Measurements from ENCODE around the gene PIEZO1. TPM values are rescaled to one million over a fixed set of nuclear protein-coding genes. Genes with fewer than 3 reads are reported as not detected.
"Not testable (repeated sequence)": the region's sequence is repeated elsewhere in the genome, so short reads cannot be mapped to it uniquely, and the experiment has no call there.

Gene PIEZO1
- total and polyA plus RNA-seq, 7 experiments from 2014 or later: 3.6 to 237 (median 111) TPM

DNA sequence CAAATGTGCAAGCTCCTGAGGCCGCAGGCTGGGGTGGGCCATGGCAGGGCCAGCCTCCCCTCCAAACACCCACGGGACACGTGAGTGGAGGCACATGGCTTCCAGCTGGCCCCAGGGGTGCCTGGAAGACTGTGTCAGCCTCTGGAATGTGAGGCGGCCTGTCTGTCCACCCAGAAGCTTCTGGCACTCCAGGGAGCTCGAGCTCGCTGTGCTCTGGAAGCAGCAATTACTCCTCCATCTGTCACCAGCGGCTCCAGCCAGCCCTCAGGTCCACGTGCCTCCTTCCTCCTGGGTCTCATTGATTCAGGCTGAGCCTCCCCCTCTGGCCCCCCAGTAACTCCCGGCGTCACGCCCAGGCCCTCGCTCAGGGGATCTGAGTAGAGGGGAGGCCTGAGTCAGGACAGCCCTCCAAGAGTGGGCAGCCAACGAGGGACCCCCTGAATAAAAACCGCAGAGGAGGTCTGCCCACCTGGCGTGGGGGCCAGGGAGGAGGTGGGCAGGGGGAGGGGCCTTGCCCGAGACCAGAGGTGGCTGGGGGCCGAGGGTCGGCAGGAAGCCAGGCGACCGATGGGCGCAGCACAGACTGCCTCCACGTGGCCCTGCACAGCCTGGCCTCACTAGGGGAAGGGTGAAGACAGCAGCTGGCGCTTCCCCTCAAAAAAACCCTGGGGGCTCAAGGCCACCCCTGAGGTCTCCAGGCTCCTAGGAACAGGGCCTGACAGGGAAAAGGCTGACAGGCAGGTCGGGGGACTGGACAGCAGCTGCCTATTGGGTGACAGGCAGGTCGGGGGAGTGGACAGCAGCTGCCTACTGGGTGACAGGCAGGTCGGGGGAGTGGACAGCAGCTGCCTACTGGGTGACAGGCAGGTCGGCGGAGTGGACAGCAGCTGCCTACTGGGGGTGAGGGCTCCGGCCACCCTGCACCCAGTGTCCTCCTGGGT, 11.9 kb downstream of the PIEZO1 start:
- Histone ChIP-seq H3K9me3 (ENCODE audit: control insufficient read depth in 2 of 3, low read length in 3 of 3) (no peaks in the 10 kb centered on the region), H3K27me3 (ENCODE audit: control insufficient read depth in 2 of 2, insufficient read depth in 2 of 2, low read length in 2 of 2) (no peaks in the 10 kb centered on the region), H3K4me1 (ENCODE audit: control insufficient read depth in 2 of 2, insufficient read depth in 2 of 2, low read length in 2 of 2) (peaks cover 15% of the 10 kb centered on the region in 2 donors), H3K27ac (ENCODE audit: low read depth, low read length) (no peak overlapping the region), H3K4me3 (ENCODE audit: low read length) (no peak overlapping the region), H3K36me3 (ENCODE audit: control insufficient read depth in 2 of 3, insufficient read depth in 3 of 3, low read length in 3 of 3) (no peaks in the 10 kb centered on the region)
- POLR2A ChIA-PET: interaction anchor here (2.9 kb wide), 1 partner anchor 8 kb away, joined by 13 read pairs; no protein-coding TSS in a partner anchor
- Mint-ChIP-seq H3K36me3 (no peaks in the 10 kb centered on the region), H3K27me3 (no peaks in the 10 kb centered on the region), H3K4me3 (no peak overlapping the region), H3K4me1 (peaks cover 5 to 32% (median 17%) of the 10 kb centered on the region in 7 donors), H3K27ac (peak overlapping the region in 1 of 9 donors; percentile 21), H3K9me3 (no peaks in the 10 kb centered on the region)
- intact Hi-C loops (cut with micrococcal nuclease): no loop called here
- DNase-seq (no peak), ATAC-seq (no peak)
- CTCF ChIA-PET: interaction anchor here (0.6 kb wide), 1 partner anchor 1115 kb away, joined by 3 read pairs; no protein-coding TSS in a partner anchor

DNA sequence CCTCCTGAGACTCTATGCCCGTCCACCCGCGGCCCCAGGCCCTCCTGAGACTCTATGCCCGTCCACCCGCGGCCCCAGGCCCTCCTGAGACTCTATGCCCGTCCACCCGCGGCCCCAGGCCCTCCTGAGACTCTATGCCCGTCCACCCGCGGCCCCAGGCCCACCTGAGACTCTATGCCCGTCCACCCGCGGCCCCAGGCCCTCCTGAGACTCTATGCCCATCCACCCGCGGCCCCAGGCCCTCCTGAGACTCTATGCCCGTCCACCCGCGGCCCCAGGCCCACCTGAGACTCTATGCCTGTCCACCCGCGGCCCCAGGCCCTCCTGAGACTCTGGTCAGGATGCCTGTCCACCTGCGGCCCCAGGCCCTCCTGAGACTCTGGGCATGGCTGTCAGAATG, 13.2 kb downstream of the PIEZO1 start:
- H3K27ac ChIP-seq (ENCODE audit: low read depth, low read length); H3K27me3 ChIP-seq (ENCODE audit: control insufficient read depth in 2 of 2, insufficient read depth in 2 of 2, low read length in 2 of 2); DNase-seq; H3K4me3 ChIP-seq (ENCODE audit: low read length); ATAC-seq; H3K4me3 Mint-ChIP-seq; intact Hi-C loops (cut with micrococcal nuclease); H3K27ac Mint-ChIP-seq; H3K9me3 Mint-ChIP-seq; H3K36me3 ChIP-seq (ENCODE audit: control insufficient read depth in 2 of 3, insufficient read depth in 3 of 3, low read length in 3 of 3); H3K9me3 ChIP-seq (ENCODE audit: control insufficient read depth in 2 of 3, low read length in 3 of 3); H3K27me3 Mint-ChIP-seq; H3K36me3 Mint-ChIP-seq: not testable (repeated sequence)
- CTCF ChIA-PET: interaction anchor here (0.5 kb wide), 1 partner anchor 12 kb away, joined by 3 read pairs; no protein-coding TSS in a partner anchor
- H3K4me1 ChIP-seq (ENCODE audit: control insufficient read depth in 2 of 2, insufficient read depth in 2 of 2, low read length in 2 of 2): peaks cover 15 to 22% of the 10 kb centered on the region in 2 donors
- POLR2A ChIA-PET: interaction anchor here (2.9 kb wide), 1 partner anchor 9 kb away, joined by 13 read pairs; no protein-coding TSS in a partner anchor
- H3K4me1 Mint-ChIP-seq: peaks cover 10 to 36% (median 22%) of the 10 kb centered on the region in 7 donors

GRCh38 chr16:88771294-88771772, 13.7 kb downstream of the PIEZO1 start:
- CTCF ChIA-PET: interaction anchor here (0.5 kb wide), 2 partner anchors 12 to 1265 kb away, joined by 3 read pairs; no protein-coding TSS in a partner anchor
- peak overlapping the region in 6 of 10 donors; percentile 25 to 67 (median 42) for H3K4me3 Mint-ChIP-seq
- POLR2A ChIA-PET: interaction anchor here (2.9 kb wide), 1 partner anchor 10 kb away, joined by 13 read pairs; no protein-coding TSS in a partner anchor

GRCh38 chr16:88770461-88771293, 14.3 kb downstream of the PIEZO1 start:
- H3K4me1 Mint-ChIP-seq: peaks cover 10 to 38% (median 22%) of the 10 kb centered on the region in 7 donors
- no peaks in the 10 kb centered on the region for H3K27me3 ChIP-seq (ENCODE audit: control insufficient read depth in 2 of 2, insufficient read depth in 2 of 2, low read length in 2 of 2)
- H3K9me3 Mint-ChIP-seq: peaks cover 0 to 2% (median 0%) of the 10 kb centered on the region in 11 donors
- ATAC-seq (peak; percentile 73), DNase-seq (peak in 1 of 9 donors; percentile 43)
- intact Hi-C loops (cut with micrococcal nuclease): no loop called here
- no peaks in the 10 kb centered on the region for H3K9me3 ChIP-seq (ENCODE audit: control insufficient read depth in 2 of 3, low read length in 3 of 3)
- H3K27ac Mint-ChIP-seq: peak overlapping the region in 4 of 9 donors; percentile 17 to 57 (median 40)
- peak overlapping the region in 6 of 10 donors; percentile 25 to 67 (median 42) for H3K4me3 Mint-ChIP-seq
- H3K4me1 ChIP-seq (ENCODE audit: control insufficient read depth in 2 of 2, insufficient read depth in 2 of 2, low read length in 2 of 2): peaks cover 15 to 29% of the 10 kb centered on the region in 2 donors
- no peak overlapping the region for H3K27ac ChIP-seq (ENCODE audit: low read depth, low read length)
- H3K36me3 Mint-ChIP-seq: no peaks in the 10 kb centered on the region
- ChIA-PET POLR2A (interaction anchor here (0.6 to 2.9 kb wide), 2 partner anchors 10 to 24 kb away, joined by 3 to 13 read pairs; no protein-coding TSS in a partner anchor), CTCF (interaction anchor here (0.5 kb wide), 1 partner anchor 1264 kb away, joined by 3 read pairs; no protein-coding TSS in a partner anchor)
- no peaks in the 10 kb centered on the region for H3K27me3 Mint-ChIP-seq
- no peaks in the 10 kb centered on the region for H3K36me3 ChIP-seq (ENCODE audit: control insufficient read depth in 2 of 3, insufficient read depth in 3 of 3, low read length in 3 of 3)
- no peak overlapping the region for H3K4me3 ChIP-seq (ENCODE audit: low read length)

More at GRCh38 chr16:88771294-88771772, 13.7 kb downstream of the PIEZO1 start:
- Mint-ChIP-seq H3K36me3 (no peaks in the 10 kb centered on the region), H3K9me3 (peaks cover 0 to 2% (median 0%) of the 10 kb centered on the region in 11 donors), H3K4me1 (peaks cover 10 to 38% (median 22%) of the 10 kb centered on the region in 7 donors), H3K27ac (peak overlapping the region in 3 of 9 donors; percentile 25 to 57 (median 54)), H3K27me3 (no peaks in the 10 kb centered on the region)
- Histone ChIP-seq H3K27ac (ENCODE audit: low read depth, low read length) (no peak overlapping the region), H3K9me3 (ENCODE audit: control insufficient read depth in 2 of 3, low read length in 3 of 3) (no peaks in the 10 kb centered on the region), H3K4me3 (ENCODE audit: low read length) (no peak overlapping the region), H3K27me3 (ENCODE audit: control insufficient read depth in 2 of 2, insufficient read depth in 2 of 2, low read length in 2 of 2) (no peaks in the 10 kb centered on the region), H3K36me3 (ENCODE audit: control insufficient read depth in 2 of 3, insufficient read depth in 3 of 3, low read length in 3 of 3) (no peaks in the 10 kb centered on the region), H3K4me1 (ENCODE audit: control insufficient read depth in 2 of 2, insufficient read depth in 2 of 2, low read length in 2 of 2) (peaks cover 15 to 27% of the 10 kb centered on the region in 2 donors)
- ATAC-seq (no peak), DNase-seq (no peak)
- intact Hi-C loops (cut with micrococcal nuclease): no loop called here

DNA sequence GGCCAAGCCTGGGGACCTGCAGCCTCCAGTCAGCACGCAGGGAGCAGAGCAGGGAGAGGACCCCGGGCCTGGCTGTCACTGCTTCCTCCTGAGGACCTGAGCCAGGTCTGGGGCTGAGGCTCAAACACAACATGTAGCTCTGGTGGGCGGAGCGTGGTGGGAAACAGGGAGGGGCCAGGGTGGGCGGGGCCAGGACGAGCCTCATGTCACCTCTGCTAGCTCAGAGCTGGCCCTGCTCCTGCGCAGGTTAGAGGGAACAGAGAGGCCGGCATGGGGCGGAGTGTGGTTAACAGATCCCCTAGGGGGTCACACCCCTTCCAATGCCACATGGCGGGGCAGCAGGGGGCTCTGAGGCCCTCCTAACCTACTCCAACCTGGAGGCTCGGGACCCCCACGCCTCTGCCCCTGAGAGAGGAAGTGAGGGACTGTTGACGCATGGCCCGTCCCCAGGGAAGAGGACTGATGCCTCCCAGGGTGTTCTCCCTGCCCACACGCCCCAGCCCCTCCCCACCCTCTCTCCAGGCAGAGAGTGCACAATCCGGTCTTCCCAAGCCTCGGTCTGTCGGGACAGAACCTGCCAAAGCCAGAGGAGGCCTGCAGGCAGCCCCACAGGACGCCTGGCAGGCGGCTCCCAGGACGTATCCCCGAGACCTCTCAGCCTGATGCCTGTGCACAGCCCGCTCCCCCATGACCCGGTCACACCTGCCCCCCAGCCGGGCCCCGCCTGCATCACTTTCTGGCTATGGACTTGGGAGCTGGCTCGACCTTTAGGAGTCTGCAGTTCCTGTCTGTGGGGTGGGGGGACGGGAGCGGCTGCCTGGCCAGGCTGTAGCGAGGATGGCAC, 15.2 kb downstream of the PIEZO1 start:
- H3K4me3 Mint-ChIP-seq: no peak overlapping the region
- Histone ChIP-seq H3K4me3 (ENCODE audit: low read length) (no peak overlapping the region), H3K36me3 (ENCODE audit: control insufficient read depth in 2 of 3, insufficient read depth in 3 of 3, low read length in 3 of 3) (no peaks in the 10 kb centered on the region), H3K27me3 (ENCODE audit: control insufficient read depth in 2 of 2, insufficient read depth in 2 of 2, low read length in 2 of 2) (no peaks in the 10 kb centered on the region), H3K9me3 (ENCODE audit: control insufficient read depth in 2 of 3, low read length in 3 of 3) (no peaks in the 10 kb centered on the region), H3K4me1 (ENCODE audit: control insufficient read depth in 2 of 2, insufficient read depth in 2 of 2, low read length in 2 of 2) (peaks cover 15 to 29% of the 10 kb centered on the region in 2 donors), H3K27ac (ENCODE audit: low read depth, low read length) (no peak overlapping the region)
- intact Hi-C loops (cut with micrococcal nuclease): no loop called here
- CTCF ChIA-PET: no interaction called here
- no peaks in the 10 kb centered on the region for H3K27me3 Mint-ChIP-seq
- DNase-seq (no peak), ATAC-seq (no peak)
- H3K9me3 Mint-ChIP-seq: peaks cover 0 to 2% (median 0%) of the 10 kb centered on the region in 11 donors
- POLR2A ChIA-PET: interaction anchor here (0.6 kb wide), 1 partner anchor 25 kb away, joined by 3 read pairs; no protein-coding TSS in a partner anchor
- H3K4me1 Mint-ChIP-seq: peaks cover 10 to 38% (median 22%) of the 10 kb centered on the region in 7 donors
- H3K27ac Mint-ChIP-seq: no peak overlapping the region
- H3K36me3 Mint-ChIP-seq: no peaks in the 10 kb centered on the region
